CD4-positive, alpha-beta T cell treated with Interleukin-21 for 1 hour (primary cell): ENCODE measurements around the gene TEKT5.
"Not testable (repeated sequence)": the region's sequence is repeated elsewhere in the genome, so short reads cannot be mapped to it uniquely, and the experiment has no call there.

Experiments used
- DNase-seq: peaks from one replicate; pipeline ENCODE4 v3.0.0-alpha.2; 2020

Gene TEKT5

DNA sequence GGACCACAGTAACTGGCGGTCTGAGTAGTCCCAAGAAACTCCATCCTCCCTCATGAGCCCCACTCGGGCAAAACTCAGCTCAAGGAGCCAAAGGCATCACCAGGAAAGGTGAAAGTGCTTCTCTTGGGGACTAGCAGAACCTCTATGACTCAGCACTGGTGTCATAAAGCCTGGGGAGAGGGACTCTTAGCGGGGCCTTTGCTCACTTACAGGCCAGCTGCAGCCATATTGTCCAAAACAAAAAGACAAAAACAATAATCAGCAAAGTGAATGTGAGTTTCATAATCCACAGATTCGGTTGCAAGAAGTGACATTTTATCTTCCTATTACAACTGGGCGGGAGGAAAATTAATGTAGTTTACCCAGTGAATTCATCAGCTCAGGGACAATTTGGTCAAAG, at the start of gene TEKT5:
TEKT5 (minus strand) TSS at position 101 of the 400 bp plus-strand sequence; CDS start at position 44, 57 bp downstream.
- no peak for DNase-seq

DNA sequence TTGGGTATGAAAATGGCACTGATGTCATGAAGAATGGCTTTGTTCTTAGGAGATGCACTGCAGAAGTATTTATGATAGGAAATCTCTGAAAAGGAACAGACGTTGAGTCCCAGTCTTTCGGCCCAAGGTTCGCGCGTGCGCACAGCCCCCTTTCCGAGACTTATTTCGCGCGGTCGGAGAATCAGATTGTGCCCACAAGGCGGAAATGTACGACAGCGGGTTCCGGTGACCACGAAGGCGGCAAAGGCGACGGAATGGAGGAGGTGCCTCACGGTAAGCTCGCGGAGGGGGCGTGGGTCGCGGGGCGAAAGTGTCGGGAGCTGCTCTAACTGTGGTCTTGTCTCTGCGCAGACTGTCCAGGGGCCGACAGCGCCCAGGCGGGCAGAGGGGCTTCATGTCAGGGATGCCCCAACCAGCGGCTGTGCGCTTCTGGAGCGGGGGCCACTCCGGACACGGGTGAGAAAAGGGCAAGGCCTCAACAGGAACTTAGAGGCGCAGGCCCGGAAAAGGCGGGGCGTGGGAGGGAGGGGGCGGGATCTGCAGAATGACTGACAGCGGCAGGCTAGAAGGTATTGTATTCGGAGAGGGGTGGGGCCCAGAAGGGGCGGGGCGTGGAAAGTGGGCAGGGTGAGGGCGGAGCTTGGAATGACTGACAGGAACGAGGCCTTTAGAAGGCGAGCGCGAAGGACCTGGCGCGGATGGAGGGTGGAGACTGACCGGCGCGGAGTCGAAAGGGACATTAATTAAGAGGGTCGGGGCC, 49.1 kb upstream of the TEKT5 start, which contains the start of gene NUBP1:
NUBP1 (plus strand) TSS at position 233 of the 760 bp plus-strand sequence; CDS start at position 255, 22 bp downstream.
- peak; percentile 99 for DNase-seq

DNA sequence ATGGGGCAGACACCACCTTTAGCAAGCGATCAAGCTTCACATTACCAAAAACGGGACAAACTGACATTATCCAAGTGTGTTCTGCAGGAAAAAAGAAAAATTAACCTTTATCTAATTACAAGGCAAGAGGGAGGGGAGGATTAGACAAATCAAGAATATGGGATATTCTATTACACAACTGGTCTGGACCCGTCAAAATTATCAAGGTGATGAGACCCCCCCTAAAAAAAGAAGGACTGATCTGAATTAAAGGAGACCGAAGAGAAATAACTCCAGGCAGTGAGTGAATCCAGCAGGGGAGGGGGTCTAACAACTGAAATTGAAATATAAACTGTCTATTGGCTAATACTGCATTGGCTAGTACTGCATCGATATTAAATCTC, 48.5 kb upstream of the TEKT5 start:
- DNase-seq, result no peak

DNA sequence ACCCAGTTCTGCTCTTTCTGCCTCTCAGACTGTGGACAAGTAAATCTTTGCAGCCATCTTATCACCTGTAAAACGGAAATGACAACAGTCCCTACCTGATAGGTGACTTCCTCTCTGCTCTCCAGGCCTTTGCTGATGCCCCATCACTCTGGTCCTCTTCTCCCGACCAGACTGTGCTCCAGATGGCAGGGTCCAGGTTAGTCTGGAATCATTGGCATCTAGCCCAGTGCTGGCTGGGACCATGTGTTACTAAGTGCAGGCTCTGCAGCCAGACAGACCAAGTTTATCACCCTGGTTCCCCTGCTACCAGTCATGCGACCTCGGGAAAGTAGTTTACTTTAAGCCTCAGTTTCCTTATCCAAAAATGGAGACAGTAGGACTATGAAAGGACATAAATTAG, 47.1 kb upstream of the TEKT5 start:
- DNase-seq, result no peak

DNA sequence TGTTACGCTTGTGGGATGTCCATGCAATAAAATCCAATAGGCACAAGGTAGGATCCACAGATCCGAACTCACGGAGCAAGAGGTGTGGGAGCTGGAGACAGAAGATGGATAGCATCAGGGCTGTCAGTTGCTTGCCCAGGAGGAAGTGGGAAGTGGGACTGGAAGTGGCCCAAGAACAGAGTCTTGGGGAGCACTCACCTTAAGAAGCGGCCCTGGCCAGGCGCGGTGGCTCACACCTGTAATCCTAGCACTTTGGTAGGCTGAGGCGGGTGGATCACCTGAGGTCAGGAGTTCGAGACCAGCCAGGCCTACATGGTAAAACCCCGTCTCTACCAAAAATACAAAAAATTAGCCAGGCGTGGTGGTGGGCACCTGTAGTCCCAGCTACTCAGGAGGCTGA, 46.5 kb upstream of the TEKT5 start:
- not testable (repeated sequence) for DNase-seq

DNA sequence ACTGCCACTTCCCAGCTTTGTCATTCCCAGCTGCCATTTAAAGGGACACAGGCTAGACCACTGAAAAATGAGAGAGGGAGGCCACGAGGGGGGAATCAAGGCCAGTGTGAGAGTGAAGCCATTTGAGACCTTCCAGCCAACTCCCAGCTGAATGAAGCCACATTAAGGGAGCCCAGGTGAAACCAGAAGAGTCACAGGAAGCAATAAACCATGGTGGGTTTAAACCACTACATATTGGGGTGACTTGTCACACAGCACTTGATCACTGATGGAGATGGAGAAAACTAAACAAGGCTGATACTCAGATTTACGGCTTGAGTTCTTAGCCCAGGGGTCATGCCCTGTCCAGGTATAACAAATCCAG, 46.1 kb upstream of the TEKT5 start:
- DNase-seq, result no peak

DNA sequence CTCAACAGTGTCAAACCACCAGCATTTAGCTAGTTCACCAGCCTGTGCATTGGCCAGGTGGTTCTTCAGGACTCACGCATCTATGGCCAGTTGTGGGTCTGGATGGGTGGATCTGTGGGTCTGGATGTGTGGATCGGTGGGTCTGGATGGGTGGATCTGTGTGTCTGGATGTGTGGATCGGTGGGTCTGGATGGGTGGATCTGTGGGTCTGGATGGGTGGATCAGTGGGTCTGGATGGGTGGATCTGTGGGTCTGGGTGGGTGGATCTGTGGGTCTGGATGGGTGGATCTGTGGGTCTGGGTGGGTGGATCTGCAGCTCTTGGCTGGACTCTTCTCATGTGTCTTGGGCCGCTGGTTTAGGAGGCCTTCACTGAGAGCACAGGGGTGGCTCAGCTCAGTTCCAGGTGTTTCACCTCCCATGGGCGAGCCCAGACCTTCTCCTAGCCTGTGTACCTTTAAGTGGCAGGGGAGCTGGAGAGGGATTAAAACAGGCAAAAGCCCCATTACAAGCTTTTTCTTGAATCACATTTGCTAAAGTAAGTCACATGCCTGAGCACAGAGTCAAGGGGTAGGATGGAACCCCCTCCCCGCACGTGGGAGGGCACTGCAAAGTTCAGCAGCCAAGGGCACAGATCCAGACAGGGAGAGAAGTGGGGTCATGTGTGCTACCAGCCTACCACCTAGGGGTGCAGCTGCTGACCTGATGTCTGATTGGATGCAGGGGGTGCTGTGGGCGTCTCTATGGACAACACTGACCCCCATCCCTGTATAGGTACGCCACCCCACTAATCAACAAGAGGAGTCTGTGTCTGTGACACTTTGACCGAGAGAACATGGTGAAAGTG, 45.5 kb upstream of the TEKT5 start:
- no peak for DNase-seq

DNA sequence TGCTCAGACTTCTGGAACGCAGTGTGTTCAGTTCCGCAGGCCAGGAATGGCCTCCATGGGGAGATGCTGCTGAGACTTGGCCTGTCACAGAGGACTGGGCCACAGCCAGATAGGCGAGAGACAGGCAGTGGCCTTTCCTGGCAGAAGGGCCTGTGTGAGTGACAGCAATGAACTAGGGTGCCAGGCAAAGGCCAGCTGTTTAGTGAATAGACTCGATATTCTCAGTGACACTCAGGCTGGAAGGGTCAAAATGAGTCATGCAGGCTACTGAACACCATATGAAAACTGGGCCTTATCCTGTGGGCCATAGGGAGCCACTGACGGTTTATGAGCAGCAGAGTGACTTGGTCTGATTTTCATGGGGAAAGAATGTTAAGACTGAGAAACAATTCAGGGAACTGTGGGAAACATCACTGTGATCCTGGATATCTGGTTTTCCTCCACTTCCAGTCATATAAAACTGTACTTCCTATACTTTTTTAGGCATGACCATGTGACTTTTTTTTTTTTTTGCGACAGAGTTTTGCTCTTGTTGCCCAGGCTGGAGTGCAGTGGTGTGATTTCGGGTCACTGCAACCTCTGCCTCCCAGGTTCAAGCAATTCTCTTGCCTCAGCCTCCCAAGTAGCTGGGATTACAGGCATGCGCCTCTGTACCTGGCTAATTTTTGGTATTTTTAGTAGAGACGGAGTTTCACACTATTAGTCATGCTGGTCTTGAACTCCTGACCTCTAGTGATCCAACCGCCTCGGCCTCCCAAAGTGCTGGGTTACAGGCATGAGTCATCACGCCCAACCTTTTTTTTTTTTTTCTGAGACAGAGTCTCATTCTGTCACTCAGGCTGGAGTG, 43.7 kb upstream of the TEKT5 start:
- DNase-seq, result peak; percentile 38

DNA sequence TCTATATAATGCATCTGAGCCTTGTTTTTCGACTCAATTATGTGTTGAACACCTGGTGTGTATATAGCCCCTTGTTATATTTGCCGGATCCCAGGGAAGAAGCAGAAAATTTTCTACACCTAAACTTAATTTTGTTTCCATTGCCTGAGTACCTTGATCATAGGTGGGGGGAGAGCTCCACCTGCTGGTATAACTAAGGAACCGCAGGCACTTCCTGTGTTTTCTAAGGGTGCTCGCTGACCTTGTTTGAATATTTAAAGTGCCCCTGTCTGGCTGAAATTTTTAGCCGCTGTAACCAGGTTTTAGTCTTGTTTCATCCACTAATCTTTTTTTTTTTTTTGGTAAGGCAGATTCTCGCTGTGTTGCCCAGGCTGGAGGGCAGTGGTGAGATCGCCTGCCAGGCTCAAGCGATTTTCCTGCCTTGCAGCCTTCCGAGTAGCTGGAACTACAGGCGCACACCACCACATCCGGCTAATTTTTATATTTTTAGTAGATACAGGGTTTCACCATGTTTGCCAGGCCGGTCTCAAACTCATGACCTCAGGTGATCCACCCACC, 42.4 kb upstream of the TEKT5 start:
- peak; percentile 85 for DNase-seq

DNA sequence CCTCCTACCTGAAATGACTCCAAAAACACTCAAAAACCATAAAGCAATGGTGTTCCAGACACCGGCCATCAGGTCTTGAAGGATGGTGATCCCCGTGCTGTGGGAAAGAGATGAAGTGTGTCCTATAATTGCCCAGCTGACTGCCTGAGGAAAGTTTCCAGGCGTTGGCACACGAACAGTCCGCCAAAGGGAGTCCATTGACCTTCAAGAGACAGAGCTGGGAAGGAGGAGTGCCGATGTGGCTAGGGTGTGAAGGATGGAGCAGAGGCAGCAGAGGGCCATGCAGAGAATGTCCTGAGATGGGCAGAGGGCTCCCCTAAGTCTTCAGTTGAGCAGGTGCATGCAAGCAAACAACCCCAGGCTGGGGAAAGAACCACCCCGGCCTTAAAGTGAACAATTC, 37.1 kb upstream of the TEKT5 start:
- no peak for DNase-seq

DNA sequence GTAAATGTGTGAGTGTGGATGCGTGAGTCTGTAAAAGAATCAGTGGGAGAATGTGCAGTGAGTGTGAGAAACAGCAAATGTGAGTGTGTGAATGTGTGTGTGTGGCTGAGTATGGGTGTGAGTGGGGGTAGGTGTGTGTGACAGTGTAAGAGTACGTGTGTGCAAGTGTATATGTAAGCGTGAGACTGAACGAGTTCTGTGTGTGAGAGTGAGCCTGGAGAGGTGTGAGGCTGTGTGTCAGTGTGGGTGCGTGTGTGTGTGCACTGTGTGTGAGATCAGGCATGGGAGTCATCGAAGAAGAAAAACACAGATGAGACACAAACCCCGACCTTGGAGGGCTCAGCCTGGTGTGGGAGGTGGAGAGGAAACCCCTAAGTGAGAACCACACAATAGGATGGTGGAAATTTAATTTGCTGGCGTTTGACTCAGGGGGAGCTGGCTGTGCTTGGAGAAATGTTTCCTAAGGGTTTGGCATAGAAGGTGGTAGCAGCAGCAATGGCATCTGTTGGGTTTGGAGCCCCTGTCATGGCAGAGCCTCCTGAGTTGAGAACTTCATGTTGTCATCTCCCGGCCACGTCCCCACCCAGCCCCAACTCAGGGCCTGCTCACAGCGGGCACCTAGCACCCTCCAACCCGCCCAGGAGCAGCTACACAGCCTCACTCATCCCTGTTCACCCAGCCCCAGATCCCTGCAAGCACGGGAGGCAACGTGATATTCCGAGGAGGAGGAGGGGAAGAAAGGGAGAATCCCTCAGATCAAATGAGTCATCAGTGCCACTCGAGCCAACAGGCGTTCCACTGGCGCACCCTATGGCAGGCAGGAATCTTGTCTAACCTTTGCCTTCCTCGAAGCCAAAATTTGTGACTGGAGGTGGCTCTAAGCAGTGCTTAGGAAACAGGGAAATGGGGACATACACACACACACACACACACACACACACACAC, 34.6 kb upstream of the TEKT5 start:
- DNase-seq, result no peak

DNA sequence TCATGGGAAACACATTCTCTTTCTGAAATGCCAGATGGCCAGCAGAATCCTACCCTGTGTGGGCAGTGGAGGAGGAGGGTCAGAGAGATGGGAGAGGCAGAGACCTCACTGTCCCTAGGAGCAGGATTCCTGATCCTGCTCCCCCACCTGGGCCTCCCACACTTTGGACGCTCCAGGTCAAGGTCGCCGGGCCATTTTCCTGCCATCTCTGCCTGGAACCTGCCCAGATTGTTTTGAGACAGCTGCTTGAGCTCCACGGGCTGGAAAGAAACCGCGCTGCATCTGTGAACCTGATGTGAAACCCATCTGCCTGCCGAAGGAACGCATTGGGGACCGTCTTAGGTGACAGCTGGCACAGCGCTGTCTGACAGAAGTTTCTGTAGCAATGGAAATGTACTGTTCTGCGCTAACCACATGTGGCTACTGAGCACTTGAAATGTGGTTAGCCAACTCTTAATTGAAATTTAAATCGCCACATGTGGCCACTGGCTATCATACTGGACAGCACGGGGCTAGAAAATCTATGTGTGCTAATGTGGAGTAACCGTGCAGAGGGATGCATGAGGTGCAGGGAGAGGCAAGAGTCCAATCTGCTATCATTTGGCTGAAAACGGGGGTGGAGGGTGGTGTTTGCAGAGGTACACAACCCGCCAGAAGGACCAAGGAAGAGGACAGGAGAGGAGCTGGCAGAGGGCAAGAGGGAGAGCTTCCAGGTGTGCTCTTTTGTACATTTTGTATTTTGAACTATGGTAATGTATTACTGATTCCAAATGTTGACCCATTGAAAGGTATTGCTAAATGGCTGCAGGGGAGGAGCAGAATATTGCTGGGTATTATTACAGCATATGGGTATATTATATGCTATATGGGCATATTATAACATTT, 33.5 kb upstream of the TEKT5 start:
- DNase-seq, result no peak

DNA sequence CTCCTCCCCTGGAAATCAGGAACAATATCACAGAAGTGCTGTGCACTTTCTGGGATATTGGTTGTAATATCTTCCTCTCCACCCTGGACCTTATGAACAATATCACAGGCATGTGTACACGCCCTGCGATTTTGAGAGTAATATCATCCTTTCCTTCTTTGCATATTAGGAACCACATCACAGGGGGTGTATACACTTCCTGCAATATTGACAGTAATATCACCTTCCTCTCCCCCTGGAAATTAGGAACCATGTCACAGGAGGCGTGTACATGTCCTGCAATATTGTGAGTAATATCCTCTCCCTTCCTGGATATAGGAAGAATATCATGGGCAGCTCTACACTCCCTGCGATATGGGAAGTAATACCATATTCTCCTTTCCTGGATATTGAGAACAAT, 14.2 kb upstream of the TEKT5 start:
- DNase-seq, result no peak

DNA sequence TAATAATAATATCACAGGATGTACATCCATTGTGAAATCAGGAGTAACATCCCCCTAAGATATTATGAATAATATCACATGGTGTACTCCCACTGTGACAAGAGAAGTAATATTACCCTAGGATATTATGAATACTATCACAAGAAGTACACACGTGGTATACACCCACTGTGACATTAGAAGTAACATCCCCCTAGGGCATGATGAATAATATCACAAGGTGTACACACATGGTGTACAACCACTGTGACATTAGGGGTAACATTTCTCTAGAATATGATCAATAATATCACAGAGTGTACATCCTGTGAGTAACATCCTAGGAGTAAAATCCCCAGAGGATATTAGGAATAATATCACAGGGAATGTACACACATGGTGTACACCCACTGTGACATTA, 5.0 kb upstream of the TEKT5 start:
- no peak for DNase-seq

DNA sequence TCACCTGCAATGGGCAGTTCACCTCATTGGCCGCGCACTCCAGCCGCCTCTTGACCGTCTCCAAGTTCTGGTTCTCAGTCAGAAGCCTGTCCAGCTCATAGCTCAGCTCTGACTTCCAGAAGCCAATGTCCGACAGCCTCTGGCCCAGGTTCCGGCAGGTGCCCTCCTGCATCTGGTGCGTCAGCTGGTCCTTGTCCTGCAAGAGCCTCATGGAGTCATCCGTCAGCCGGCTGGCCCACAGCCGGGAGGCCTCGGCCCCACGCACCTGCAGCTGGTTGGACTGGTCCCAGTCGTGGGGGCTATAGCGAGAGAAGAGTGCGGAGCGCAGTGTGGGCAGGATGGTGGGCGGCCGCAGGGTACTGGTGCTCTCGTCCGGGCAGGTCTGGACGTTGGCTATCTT, 424 bp downstream of the TEKT5 start:
- no peak for DNase-seq

DNA sequence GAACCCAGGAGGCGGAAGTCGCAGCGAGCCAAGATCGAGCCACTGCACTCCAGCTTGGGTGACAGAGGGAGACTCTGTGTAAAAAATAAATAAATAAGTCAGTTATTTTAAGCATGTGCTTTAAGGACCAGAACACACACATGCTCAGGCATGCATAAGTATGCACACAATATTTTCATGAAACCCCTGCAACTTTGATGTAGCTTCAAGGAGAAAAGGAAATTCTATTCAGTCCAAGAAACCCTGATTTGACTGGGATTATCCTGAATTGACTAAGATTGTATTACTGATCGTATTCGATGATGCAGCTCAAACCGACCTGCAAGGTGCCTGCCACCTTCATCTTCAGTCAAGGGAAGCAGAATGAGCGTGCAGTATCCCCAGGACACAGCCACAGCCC, 841 bp downstream of the TEKT5 start:
- DNase-seq, result no peak

DNA sequence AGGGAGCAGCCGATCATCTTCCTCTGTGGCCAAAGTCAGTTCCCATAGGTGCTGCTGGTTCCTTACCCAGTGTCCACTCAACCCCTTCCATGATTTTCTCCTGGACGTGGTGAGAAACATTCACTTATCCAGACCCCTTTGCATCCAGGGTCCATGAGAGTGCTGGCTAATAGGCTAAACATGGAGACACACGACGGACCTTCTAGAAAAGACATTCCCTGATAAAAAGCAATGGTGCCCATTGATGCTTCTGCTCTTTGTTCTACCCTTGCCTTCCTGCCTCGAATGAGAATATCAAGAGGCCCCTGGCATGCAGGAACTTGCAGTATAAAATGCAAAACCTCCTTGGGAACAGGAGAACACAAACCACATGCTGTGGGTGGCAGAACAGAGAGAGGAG, 2.3 kb downstream of the TEKT5 start:
- DNase-seq, result no peak

DNA sequence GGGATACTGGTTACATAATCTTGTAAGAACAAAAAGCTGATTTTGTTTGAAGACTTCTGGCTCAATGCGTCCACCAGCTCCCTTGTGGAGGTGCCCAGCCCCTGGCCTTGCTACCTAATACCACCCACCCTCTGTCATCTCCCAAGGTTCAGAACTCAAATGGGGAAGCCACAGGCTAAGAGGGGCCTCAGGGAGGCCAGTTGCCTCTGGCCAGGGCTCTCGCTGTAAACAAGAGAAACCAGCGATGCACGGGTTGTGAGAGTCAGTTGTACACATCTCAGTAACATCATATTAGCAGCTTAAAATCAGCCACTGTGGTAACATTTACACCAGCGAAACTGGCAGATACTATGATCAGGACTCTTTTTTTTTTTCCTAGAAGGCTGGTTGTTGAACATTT, 6.0 kb downstream of the TEKT5 start:
- no peak for DNase-seq

DNA sequence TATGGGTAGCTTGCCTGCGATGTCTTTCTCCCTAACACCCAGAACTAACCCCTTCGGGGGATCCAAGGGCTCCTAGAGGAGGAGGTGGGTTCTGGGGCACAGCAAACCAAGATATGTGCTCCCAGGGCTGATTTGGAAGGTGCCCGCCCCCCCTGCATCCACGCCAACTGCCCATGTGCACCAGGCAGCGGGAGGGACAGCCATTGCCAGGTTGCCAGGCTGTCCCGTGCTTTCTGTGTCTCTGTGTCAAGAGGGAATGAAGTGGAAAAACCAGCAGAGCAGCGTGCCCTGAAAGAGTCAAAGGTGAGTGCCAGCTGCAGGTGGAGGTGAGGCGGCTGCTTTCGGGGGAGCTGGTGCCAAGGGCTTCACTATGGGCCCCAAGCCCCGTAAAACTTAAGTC, 6.4 kb downstream of the TEKT5 start:
- no peak for DNase-seq

DNA sequence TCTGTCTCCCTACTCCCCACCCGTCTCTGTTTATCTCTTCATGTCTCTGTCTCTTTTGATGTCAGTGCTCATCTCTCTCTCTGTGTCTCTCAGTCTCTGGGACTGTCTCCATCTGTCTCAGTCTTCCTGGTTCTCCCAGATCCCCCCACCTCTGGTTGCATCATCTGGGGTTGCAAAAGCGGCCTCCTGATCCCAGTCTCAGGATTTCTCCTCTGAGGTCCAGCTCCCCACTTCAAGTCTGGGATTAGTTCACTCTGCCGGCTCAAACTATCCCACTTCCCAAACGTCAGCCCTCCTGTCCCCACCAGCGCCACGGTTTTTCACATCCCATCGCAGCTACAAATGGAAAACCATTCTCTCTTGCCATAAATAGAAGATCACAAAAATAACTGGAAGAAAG, 9.0 kb downstream of the TEKT5 start:
- DNase-seq, result no peak
